Keratinocyte (primary cell): ENCODE measurements around the gene REV1. TPM values are rescaled to one million over a fixed set of nuclear protein-coding genes. Genes with fewer than 3 reads are reported as not detected.

Experiments used
- DNase-seq: peaks from one replicate; pipeline ENCODE4 v3.0.0-alpha.2; 2011; ENCODE audit warnings: low read depth, missing footprints, low spot score
- FAIRE-seq: peaks from 2 replicates; lab custom pipeline; 2011; peaks lifted over from hg19 to GRCh38; lab: Jason Lieb, UNC
- H2AFZ ChIP-seq: 2 replicates; pipeline ENCODE4 v1.6.0; 2012; ENCODE audit warnings: low read length, control low read depth, inconsistent platforms; ENCODE audit not compliant: control insufficient read depth
- H3K27ac ChIP-seq: 2 replicates; pipeline ENCODE4 v1.5.1; 2011; ENCODE audit warnings: low read length; ENCODE audit not compliant: control insufficient read depth, insufficient read depth
- H3K27me3 ChIP-seq: 3 replicates; pipeline ENCODE4 v1.6.0; 2011; ENCODE audit warnings: low read length; ENCODE audit not compliant: control insufficient read depth, insufficient read depth; ENCODE audit errors: extremely low read depth
- H3K36me3 ChIP-seq, 2 experiments: 2 replicates in 1 of 2; 3 replicates in 1 of 2; pipeline ENCODE4 v1.5.1; 2011; ENCODE audit warnings: low read length in 2 of 2, mild to moderate bottlenecking in 1 of 2; ENCODE audit not compliant: control insufficient read depth in 2 of 2, insufficient read depth in 2 of 2; ENCODE audit errors: extremely low read depth in 1 of 2
- H3K4me1 ChIP-seq: 3 replicates; pipeline ENCODE4 v1.5.1; 2011; ENCODE audit warnings: low read length; ENCODE audit not compliant: control insufficient read depth, insufficient read depth; ENCODE audit errors: extremely low read depth
- H3K4me2 ChIP-seq: 3 replicates; pipeline ENCODE4 v1.6.0; 2011; ENCODE audit warnings: low read depth, low read length; ENCODE audit not compliant: control insufficient read depth, insufficient read depth; ENCODE audit errors: extremely low read depth
- H3K4me3 ChIP-seq, 3 experiments: fragments of 200-600 bp in 1 of 3; sonication (generic) in 1 of 3; 2 replicates in 2 of 3; 3 replicates in 1 of 3; pipeline ENCODE4 v1.5.1; 2011 to 2016; ENCODE audit warnings: low read length in 3 of 3, mild to moderate bottlenecking in 3 of 3, control low read depth in 2 of 3, inconsistent platforms in 1 of 3, low read depth in 1 of 3, mixed read lengths in 1 of 3, mixed run types in 1 of 3, moderate library complexity in 1 of 3; ENCODE audit not compliant: control insufficient read depth in 2 of 3, insufficient read depth in 2 of 3; ENCODE audit errors: extremely low read depth in 1 of 3
- H3K79me2 ChIP-seq: 2 replicates; pipeline ENCODE4 v1.6.0; 2012; ENCODE audit warnings: low read length; ENCODE audit not compliant: control insufficient read depth, insufficient read depth
- H3K9ac ChIP-seq: 3 replicates; pipeline ENCODE4 v1.6.0; 2011; ENCODE audit warnings: low read length; ENCODE audit not compliant: control insufficient read depth, insufficient read depth; ENCODE audit errors: extremely low read depth
- H3K9me1 ChIP-seq: 3 replicates; pipeline ENCODE4 v1.6.0; 2011; ENCODE audit warnings: low read length; ENCODE audit not compliant: control insufficient read depth, insufficient read depth; ENCODE audit errors: extremely low read depth
- H3K9me3 ChIP-seq: 2 replicates; pipeline ENCODE4 v1.5.1; 2012; ENCODE audit warnings: low read depth, low read length; ENCODE audit not compliant: control insufficient read depth
- H4K20me1 ChIP-seq: 3 replicates; pipeline ENCODE4 v1.6.0; 2011; ENCODE audit warnings: low read length; ENCODE audit not compliant: control insufficient read depth, insufficient read depth; ENCODE audit errors: extremely low read depth
- EZH2 ChIP-seq: IDR thresholded peaks from one replicate; pipeline ENCODE4 v1.6.1; 2012; ENCODE audit warnings: inconsistent platforms, mild to moderate bottlenecking, low read length, moderate library complexity
- dilution Hi-C: fragments of 300-500 bp; cut with MboI; formaldehyde crosslinking; loops from one replicate; pipeline ENCODE4 v1.7.0; 2020; ENCODE audit warnings: low sequenced_read_pairs; ENCODE audit not compliant: extremely low pct_ligation_motif_present
- polyA plus RNA-seq, 5 experiments: library from polyadenylated mRNA; depleted of rRNA in 3 of 5; stranded (reverse) in 3 of 5; stranded (forward) in 1 of 5; unstranded in 1 of 5; fragments of >200 nt; gene quantifications; 1 replicate in 1 of 5; 2 replicates in 3 of 5; 3 replicates in 1 of 5; pipeline versions ENCODE4 v1.2.1 to v1.2.3, GENCODE V29; 2011 to 2012; ENCODE audit warnings: missing spikeins in 2 of 5, low read depth in 1 of 5, low replicate concordance in 1 of 5
- TF ChIP-seq, protein P1 (sequence below), 3 experiments: IDR thresholded peaks in 1 of 3; conservative IDR thresholded peaks in 1 of 3; optimal IDR thresholded peaks in 1 of 3; 2 replicates in 2 of 3; 3 replicates in 1 of 3; pipeline versions ENCODE3 to v1.5.1; 2011; ENCODE audit warnings: low read length in 3 of 3, mild to moderate bottlenecking in 3 of 3, moderate library complexity in 2 of 3, control low read depth in 1 of 3, inconsistent platforms in 1 of 3; ENCODE audit not compliant: insufficient read depth in 2 of 3; ENCODE audit errors: extremely low read depth in 1 of 3

The REV1 gene
- polyA plus RNA-seq, 1 donor (not counting 4 experiments of a cell fraction or from before 2014, with no cell fraction given), result 56.4 TPM

DNA sequence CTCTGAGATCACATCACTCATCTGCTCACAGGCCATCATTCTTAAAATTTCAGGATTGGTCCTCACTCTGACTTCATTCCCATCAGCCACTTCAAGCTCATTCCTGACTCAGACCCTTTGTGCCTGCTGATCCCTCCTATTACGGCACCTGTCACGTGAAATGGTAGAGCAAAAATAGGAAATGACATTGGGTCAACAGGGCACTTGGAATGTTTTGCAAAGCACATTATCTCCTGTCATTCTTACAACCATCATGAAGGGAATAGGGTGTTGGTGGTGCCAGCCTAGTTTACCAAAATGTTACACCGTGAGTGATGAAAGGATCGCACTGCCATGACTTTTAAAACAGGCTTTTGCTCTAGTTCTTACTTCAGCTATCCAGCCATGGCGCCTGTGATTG lies 91.5 kb downstream of the REV1 start:
- no peak overlapping the region for H3K9ac ChIP-seq

DNA sequence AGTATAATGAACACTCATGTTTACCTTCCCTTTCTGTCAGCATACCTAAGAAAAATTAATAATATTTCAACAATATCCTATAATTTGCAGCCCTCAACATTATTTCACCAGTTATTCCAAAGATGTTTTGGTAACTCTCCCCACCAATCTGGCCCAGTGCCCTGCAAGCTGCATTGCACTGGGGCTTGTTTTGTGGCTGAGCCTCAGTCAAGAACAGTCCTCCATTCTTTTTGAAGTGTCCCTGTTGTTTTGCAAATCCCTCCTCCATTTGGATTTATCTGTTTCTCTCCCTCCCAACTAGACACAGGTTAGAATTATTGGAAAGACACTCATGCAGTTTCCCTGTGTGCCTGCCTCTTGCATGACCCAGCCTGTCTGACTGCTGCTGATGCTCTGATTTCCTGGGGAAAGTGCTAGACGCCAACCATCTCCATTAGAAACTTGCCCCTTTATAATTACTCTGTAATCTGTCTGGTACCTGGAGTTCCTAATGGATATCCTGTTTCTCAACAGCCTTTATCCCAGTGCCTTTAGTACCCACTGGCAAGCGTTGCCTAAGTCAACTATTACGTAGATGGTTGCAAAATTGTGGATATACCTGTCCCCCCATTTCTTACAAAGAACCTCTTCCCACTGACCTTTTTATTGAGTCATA lies 92.4 kb downstream of the REV1 start:
- H3K79me2 ChIP-seq, result no peaks in the 10 kb centered on the region
- DNase-seq (no peak), FAIRE-seq (no peak)
- TF ChIP-seq, protein P1, sequence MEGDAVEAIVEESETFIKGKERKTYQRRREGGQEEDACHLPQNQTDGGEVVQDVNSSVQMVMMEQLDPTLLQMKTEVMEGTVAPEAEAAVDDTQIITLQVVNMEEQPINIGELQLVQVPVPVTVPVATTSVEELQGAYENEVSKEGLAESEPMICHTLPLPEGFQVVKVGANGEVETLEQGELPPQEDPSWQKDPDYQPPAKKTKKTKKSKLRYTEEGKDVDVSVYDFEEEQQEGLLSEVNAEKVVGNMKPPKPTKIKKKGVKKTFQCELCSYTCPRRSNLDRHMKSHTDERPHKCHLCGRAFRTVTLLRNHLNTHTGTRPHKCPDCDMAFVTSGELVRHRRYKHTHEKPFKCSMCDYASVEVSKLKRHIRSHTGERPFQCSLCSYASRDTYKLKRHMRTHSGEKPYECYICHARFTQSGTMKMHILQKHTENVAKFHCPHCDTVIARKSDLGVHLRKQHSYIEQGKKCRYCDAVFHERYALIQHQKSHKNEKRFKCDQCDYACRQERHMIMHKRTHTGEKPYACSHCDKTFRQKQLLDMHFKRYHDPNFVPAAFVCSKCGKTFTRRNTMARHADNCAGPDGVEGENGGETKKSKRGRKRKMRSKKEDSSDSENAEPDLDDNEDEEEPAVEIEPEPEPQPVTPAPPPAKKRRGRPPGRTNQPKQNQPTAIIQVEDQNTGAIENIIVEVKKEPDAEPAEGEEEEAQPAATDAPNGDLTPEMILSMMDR (optimal IDR thresholded peaks at IDR 0.05 in 1 of 3, IDR thresholded peaks at IDR 0.05 in 1 of 3, conservative IDR thresholded peaks at IDR 0.05 in 1 of 3; ENCODE audit: extremely low read depth in 1 of 3, insufficient read depth in 2 of 3, low read length in 3 of 3), result no peak
- no peak for TF ChIP-seq EZH2
- no peaks in the 10 kb centered on the region for H4K20me1 ChIP-seq
- dilution Hi-C loops, result no loop called here
- no peak overlapping the region for H3K4me2 ChIP-seq
- H3K9ac ChIP-seq, result no peak overlapping the region
- no peak overlapping the region for H2AFZ ChIP-seq
- H3K9me1 ChIP-seq, result no peaks in the 10 kb centered on the region
- no peaks in the 10 kb centered on the region for H3K9me3 ChIP-seq
- no peak overlapping the region for H3K27ac ChIP-seq
- no peaks in the 10 kb centered on the region for H3K27me3 ChIP-seq
- peaks cover 27 to 31% of the 10 kb centered on the region in 2 experiments for H3K36me3 ChIP-seq
- no peak overlapping the region for H3K4me3 ChIP-seq
- H3K4me1 ChIP-seq, result no peaks in the 10 kb centered on the region

More for the DNA sequence above, 91.5 kb downstream of the REV1 start:
- H3K79me2 ChIP-seq, result no peaks in the 10 kb centered on the region
- H3K9me3 ChIP-seq, result no peaks in the 10 kb centered on the region
- no peak overlapping the region for H3K4me3 ChIP-seq
- no peaks in the 10 kb centered on the region for H3K4me1 ChIP-seq
- H3K27me3 ChIP-seq, result no peaks in the 10 kb centered on the region
- H4K20me1 ChIP-seq, result no peaks in the 10 kb centered on the region
- H3K36me3 ChIP-seq, result peaks cover 33 to 34% of the 10 kb centered on the region in 2 experiments
- no peaks in the 10 kb centered on the region for H3K9me1 ChIP-seq
- DNase-seq (no peak), FAIRE-seq (no peak)
- no peak overlapping the region for H2AFZ ChIP-seq
- TF ChIP-seq, protein P1 (optimal IDR thresholded peaks at IDR 0.05 in 1 of 3, IDR thresholded peaks at IDR 0.05 in 1 of 3, conservative IDR thresholded peaks at IDR 0.05 in 1 of 3; ENCODE audit: extremely low read depth in 1 of 3, insufficient read depth in 2 of 3, low read length in 3 of 3), result no peak
- no peak for TF ChIP-seq EZH2
- dilution Hi-C loops, result no loop called here
- no peak overlapping the region for H3K4me2 ChIP-seq
- no peak overlapping the region for H3K27ac ChIP-seq
